ENCODE results near the gene SFXN5. TPM values are rescaled to one million over a fixed set of nuclear protein-coding genes. Genes with fewer than 3 reads are reported as not detected.
"Not testable (repeated sequence)": the region's sequence is repeated elsewhere in the genome, so short reads cannot be mapped to it uniquely, and the experiment has no call there.

SFXN5 gene
- total RNA-seq, 1 donor from 2014 or later: 10.3 TPM

- intact Hi-C loops (cut with micrococcal nuclease): loop anchor here (5.0 kb wide), 1 partner anchor 377 kb away; the partner anchor contains the start of gene EGR4
Observed at GRCh38 chr2:72915320-72915906, 156.1 kb downstream of the SFXN5 start.

DNA sequence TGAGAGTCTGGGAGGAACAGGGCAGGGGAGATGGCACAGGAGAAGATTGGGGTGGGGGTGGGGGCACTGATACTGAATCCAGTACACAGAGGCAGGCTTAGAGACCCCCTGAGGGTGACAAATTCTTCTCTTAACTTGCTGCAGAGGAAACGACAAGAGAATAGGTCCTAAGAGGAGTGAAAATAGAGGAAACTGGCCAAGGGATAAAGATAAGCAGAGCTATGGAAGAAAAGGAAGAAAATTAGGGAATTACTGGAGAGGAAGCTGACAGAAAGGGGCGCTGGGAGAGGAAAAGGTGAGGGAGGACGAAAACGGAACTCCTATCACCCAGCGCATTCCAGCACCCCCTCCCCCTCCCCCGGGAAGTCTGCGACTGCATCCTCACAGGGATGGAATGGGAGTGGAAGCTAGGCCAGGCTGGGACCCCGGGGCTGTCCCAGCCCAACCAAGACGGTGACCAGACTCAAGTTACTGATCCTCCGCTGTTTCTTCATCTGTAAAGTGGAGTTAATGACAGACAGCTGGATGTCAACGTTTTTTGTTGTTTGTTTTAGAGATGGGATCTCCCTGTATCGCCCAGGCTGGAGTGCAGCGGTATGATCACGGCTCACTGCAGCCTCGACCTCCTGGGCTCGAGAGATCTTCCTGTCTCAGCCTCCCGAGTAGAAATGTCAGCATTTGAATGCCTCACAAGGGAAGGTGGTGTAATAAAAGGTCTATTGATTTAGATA, 156.8 kb downstream of the SFXN5 start:
- intact Hi-C loops (cut with micrococcal nuclease): loop anchor here (5.0 kb wide), 1 partner anchor 378 kb away; the partner anchor contains the start of gene EGR4

- intact Hi-C loops (cut with micrococcal nuclease): no loop called here
Observed at GRCh38 chr2:72914206-72914559, 157.3 kb downstream of the SFXN5 start.

GRCh38 chr2:72913486-72914205, 157.9 kb downstream of the SFXN5 start:
- intact Hi-C loops (cut with micrococcal nuclease): no loop called here

DNA sequence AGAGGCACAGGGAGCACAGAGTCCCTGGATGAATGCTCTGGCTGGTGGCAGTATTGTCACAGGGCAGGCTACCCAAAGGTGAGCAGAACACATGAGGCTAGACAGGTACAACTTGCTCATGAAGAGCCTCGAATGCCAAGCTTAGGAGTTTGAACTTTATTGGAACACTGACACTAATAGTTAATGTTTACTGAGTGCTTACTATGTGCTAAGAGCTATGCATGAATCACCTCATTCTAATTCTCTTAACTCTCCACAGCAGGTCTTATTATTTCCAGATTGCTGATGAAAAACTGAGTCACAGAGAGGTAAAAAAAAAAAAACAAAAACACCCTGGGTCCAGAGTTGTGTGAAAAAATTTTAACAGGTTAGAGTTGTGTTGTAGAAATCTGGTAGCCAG, 160.3 kb downstream of the SFXN5 start:
- intact Hi-C loops (cut with micrococcal nuclease): no loop called here

DNA sequence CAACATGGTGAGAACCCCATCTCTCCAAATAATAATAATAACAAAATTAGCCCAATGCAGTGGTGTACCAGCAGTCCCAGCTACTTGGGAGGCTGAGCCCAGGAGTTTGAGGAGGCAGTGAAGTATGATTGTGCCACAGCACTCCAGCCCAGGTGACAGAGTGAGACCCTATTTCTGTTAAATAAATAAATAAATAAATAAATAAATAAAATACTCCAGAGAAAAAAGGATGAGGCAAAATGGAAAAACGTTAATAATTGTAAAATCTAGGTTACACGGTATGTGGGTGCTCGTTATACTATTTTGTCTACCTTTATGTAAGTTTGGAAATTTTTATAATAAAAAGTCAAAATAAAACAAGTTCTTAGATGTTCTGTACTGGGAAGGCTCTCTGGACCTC, 162.8 kb downstream of the SFXN5 start:
- intact Hi-C loops (cut with micrococcal nuclease): no loop called here

DNA sequence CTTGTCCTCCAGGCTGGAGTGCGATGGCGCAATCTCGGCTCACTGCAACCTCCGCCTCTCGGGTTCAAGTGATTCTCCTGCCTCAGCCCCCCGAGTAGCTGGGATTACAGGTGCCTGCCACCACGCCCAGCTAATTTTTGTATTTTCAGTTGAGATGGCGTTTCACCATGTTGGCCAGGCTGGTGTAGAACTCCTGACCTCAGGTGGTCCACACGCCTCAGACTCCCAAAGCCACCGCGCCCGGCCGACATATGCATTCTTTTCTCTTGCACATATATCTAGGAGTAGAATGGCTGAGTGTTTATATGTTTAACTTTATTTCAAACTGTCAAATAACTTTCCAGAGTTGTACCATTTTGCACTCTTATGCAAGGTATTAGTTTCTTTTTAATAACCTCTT, 164.1 kb downstream of the SFXN5 start:
- intact Hi-C loops (cut with micrococcal nuclease): not testable (repeated sequence)

GRCh38 chr2:72901426-72901825, 170.1 kb downstream of the SFXN5 start:
- intact Hi-C loops (cut with micrococcal nuclease): no loop called here

- intact Hi-C loops (cut with micrococcal nuclease): no loop called here
Observed at GRCh38 chr2:72900191-72900825, 171.2 kb downstream of the SFXN5 start.

GRCh38 chr2:72898585-72898906, 173.0 kb downstream of the SFXN5 start:
- intact Hi-C loops (cut with micrococcal nuclease): no loop called here

DNA sequence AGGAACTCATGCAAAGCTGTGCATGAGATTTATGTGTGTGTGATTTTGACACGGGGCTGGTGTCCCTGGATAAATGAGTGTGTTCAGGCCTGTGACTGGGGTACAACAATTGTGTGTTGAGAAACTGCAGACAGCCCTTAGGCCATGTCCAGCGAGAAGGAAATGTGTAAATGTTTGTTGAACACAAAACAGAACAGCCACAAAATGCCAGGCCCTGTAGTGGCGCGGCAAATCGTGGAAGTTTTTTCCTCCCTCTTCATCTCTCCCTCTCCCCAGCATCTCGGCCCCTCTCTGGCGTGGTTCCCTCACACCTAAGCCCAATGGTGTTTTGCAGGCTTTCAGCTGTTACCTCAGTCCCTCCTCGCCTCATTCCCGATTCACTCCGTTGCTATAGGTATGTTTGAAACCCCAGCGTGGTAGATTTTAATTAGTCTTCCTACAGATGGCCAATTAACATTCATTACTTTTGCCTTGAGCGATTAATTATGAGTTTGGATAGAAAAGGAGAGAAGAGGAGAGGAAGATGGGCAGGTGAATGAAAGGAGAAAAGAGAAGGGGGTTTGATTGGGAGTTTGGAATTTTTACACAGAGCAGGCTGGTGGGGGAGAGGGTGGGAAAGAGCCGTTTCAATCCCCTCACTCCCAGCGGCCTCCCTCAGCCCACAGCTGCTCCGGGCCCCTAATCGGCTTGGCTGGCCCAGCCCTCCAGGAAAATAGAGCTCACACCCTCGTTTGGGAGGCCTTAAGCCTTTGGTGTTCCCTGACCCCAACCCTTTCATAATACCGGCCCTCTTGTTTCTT, 173.5 kb downstream of the SFXN5 start:
- intact Hi-C loops (cut with micrococcal nuclease): no loop called here

GRCh38 chr2:72896446-72896845, 175.1 kb downstream of the SFXN5 start:
- intact Hi-C loops (cut with micrococcal nuclease): no loop called here

DNA sequence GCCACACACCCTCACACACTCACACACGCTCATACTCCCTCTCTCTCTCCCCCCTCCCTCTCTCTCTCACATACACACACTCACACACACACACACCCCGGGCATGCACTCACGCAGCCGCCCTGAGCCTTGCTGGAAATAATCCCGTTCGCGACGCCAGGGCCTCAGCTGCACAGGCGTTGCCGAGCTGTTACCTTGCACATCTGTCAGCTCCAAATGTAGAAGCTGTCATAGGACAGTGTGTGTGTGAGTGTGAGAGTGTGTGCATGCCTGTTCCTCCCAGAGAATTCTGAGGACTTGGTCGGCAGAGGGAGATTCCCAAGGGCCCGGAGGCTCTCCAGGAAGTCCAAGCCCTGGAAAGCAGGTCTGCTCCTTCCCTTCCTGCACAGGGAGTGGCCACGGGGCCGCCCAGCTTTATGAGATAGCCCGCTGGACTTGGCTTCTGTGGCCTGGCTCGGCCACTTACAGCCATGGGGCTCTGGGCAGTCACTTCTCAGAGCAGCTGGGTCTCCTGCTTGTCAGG, 175.7 kb downstream of the SFXN5 start:
- intact Hi-C loops (cut with micrococcal nuclease): no loop called here

DNA sequence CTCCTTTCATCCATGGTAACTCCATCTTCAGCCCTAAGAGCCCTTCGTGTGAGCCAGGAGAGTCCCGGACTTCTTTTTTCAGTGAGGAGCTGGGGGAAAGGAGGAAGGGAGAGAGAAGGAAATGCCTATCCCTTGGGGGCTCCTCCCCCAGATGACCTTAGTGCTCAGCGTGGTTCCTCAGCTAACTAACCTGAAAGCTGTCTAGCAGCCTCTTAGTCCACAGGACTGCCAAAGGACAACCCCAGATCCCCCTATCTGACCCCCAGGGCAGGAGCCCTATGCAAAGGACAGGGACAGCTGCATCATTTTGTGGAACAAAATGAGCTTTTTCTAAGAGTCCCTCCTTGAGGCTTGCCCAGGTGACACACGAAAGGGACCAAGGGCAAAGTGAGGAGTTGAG, 176.4 kb downstream of the SFXN5 start:
- intact Hi-C loops (cut with micrococcal nuclease): no loop called here

DNA sequence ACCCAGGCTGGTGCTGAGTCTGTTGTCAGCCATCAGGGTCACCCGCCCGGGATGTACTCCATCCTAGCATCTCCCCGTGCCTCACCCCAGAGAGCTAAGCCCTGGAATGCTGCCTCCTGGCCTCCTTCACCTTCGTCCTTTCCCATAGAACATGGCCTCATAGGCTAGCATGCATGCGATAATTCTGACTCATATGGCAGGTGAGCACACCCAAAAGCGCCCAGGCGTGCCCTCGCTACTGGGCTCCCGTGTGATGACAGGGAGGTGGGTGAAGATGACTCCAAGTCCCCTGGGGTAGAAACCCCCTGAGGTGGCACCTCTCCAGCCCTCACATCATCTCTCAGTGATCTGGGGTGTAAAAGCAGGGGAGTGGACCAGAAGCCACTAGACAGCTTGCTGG, 177.0 kb downstream of the SFXN5 start:
- intact Hi-C loops (cut with micrococcal nuclease): no loop called here

- intact Hi-C loops (cut with micrococcal nuclease): no loop called here
Observed at GRCh38 chr2:72893594-72894319, 177.8 kb downstream of the SFXN5 start.

- intact Hi-C loops (cut with micrococcal nuclease): loop anchor here (1.0 kb wide), 5 partner anchors 81 to 320 kb away; partner anchors contain the start of gene SFXN5
Observed at GRCh38 chr2:72892506-72893173, 178.9 kb downstream of the SFXN5 start.
